HCT116 (cell line): ENCODE data around the gene VTI1A. TPM values are rescaled to one million over a fixed set of nuclear protein-coding genes. Genes with fewer than 3 reads are reported as not detected.

Experiments used
- ATAC-seq: fragments of 200-7000 bp; cut with Tn5 transposase; 2 replicates; pipeline ENCODE4 v1.9.1; 2020; ENCODE audit warnings: mild to moderate bottlenecking, moderate library complexity
- BruUV-seq: library from RNA; stranded (reverse); fragments of 400-500 nt; replicated peaks from 2 replicates; lab custom pipeline; 2021; lab: Mats Ljungman, UMichigan
- CTCF ChIA-PET: fragments of 300-600 bp; sonication (Branson Sonifier 250); formaldehyde crosslinking; loops from one replicate; lab custom pipeline; 2021; ENCODE audit warnings: antibody characterized with exemption; lab: Charles Lee
- POLR2A ChIA-PET: fragments of 300-600, 350-600 bp; sonication (Branson Sonifier 250); formaldehyde crosslinking; loops from one replicate; lab custom pipeline; 2021; ENCODE audit warnings: antibody characterized with exemption; lab: Charles Lee
- RAD21 ChIA-PET, 2 experiments: fragments of 300-600 bp; sonication (Branson Sonifier 250); formaldehyde crosslinking; loops; one replicate each; lab custom pipeline; 2023; ENCODE audit warnings: low total read pairs in 2 of 2; ENCODE audit not compliant: uncharacterized antibody in 2 of 2, unreplicated experiment in 2 of 2, low non-redundant PET in 1 of 2; lab: Charles Lee
- DNase-seq: peaks from one replicate; pipeline ENCODE4 v3.0.0-alpha.2; 2010; ENCODE audit warnings: low read depth, low spot score
- H2AFZ ChIP-seq: fragments of 200-600 bp; shearing (Covaris generic), sonication (generic); 2 replicates; pipeline ENCODE4 v1.6.1; 2017; ENCODE audit warnings: low read depth, mixed run types, mixed read lengths, antibody characterized with exemption, low read length; ENCODE audit not compliant: poor library complexity, severe bottlenecking
- H3K27ac ChIP-seq: 2 replicates; pipeline ENCODE4 v1.5.1; 2012; ENCODE audit warnings: low read depth, low read length
- H3K27me3 ChIP-seq: fragments of 200-600 bp; sonication (generic); 2 replicates; pipeline ENCODE4 v1.6.1; 2016; ENCODE audit warnings: mixed run types, low read length, mixed read lengths; ENCODE audit not compliant: insufficient read depth
- H3K36me3 ChIP-seq, 2 experiments: fragments of 200-500 bp in 1 of 2; fragments of 200-600 bp in 1 of 2; sonication (Bioruptor generic) in 1 of 2; sonication (generic) in 1 of 2; 2 replicates each; pipeline versions ENCODE4 v1.5.1 to v1.6.1; 2014 to 2016; ENCODE audit warnings: low read length in 2 of 2, inconsistent platforms in 1 of 2, mixed read lengths in 1 of 2, mixed run types in 1 of 2; ENCODE audit not compliant: insufficient read depth in 2 of 2, control insufficient read depth in 1 of 2
- H3K4me1 ChIP-seq, 2 experiments: fragments of 200-600 bp in 1 of 2; sonication (generic) in 1 of 2; 2 replicates each; pipeline versions ENCODE4 v1.5.1 to v1.6.1; 2012 to 2017; ENCODE audit warnings: low read length in 2 of 2, inconsistent platforms in 1 of 2, mild to moderate bottlenecking in 1 of 2, mixed read lengths in 1 of 2, mixed run types in 1 of 2, moderate library complexity in 1 of 2; ENCODE audit not compliant: insufficient read depth in 2 of 2, control insufficient read depth in 1 of 2
- H3K4me2 ChIP-seq: fragments of 200-600 bp; sonication (generic); 2 replicates; pipeline ENCODE4 v1.6.1; 2017; ENCODE audit warnings: mixed run types, low read length, mixed read lengths
- H3K4me3 ChIP-seq, 2 experiments: fragments of 200-600 bp in 1 of 2; sonication (generic) in 1 of 2; replicated peaks in 1 of 2; 2 replicates each; pipeline ENCODE4 v1.5.1; 2011 to 2016; ENCODE audit warnings: low read length in 2 of 2, control low read depth in 1 of 2, low read depth in 1 of 2, mild to moderate bottlenecking in 1 of 2, mixed read lengths in 1 of 2, mixed run types in 1 of 2
- H3K79me2 ChIP-seq: fragments of 200-600 bp; sonication (generic); 2 replicates; pipeline ENCODE4 v1.6.1; 2017; ENCODE audit warnings: mild to moderate bottlenecking, mixed run types, low read length, moderate library complexity, mixed read lengths; ENCODE audit not compliant: insufficient read depth
- H3K9ac ChIP-seq: fragments of 200-600 bp; sonication (generic); 2 replicates; pipeline ENCODE4 v1.6.1; 2016; ENCODE audit warnings: low read length, mixed read lengths
- H3K9me2 ChIP-seq: fragments of 200-600 bp; sonication (generic), shearing (Covaris generic); 2 replicates; pipeline ENCODE4 v1.6.1; 2017; ENCODE audit warnings: mixed run types, mild to moderate bottlenecking, moderate library complexity; ENCODE audit not compliant: insufficient read depth
- H3K9me3 ChIP-seq, 2 experiments: fragments of 200-500 bp in 1 of 2; fragments of 200-600 bp in 1 of 2; sonication (Bioruptor generic) in 1 of 2; sonication (generic) in 1 of 2; 2 replicates each; pipeline ENCODE4 v1.6.1; 2014 to 2017; ENCODE audit warnings: low read length in 2 of 2, mixed read lengths in 2 of 2, inconsistent platforms in 1 of 2, low read depth in 1 of 2, mild to moderate bottlenecking in 1 of 2, mixed run types in 1 of 2, moderate library complexity in 1 of 2; ENCODE audit not compliant: control insufficient read depth in 1 of 2, insufficient read depth in 1 of 2
- H4K20me1 ChIP-seq: fragments of 200-600 bp; sonication (generic), shearing (Covaris generic); 2 replicates; pipeline ENCODE4 v1.6.1; 2017; ENCODE audit warnings: mixed run types, mild to moderate bottlenecking, moderate library complexity; ENCODE audit not compliant: insufficient read depth
- ATF3 ChIP-seq: IDR thresholded peaks from 2 replicates; pipeline ENCODE4 v1.6.1; 2012
- CBX3 ChIP-seq: IDR thresholded peaks from 2 replicates; pipeline ENCODE4 v1.6.1; 2012; ENCODE audit warnings: low read depth
- CEBPB ChIP-seq: IDR thresholded peaks from 2 replicates; pipeline ENCODE4 v1.6.1; 2012; ENCODE audit warnings: low read depth
- EGR1 ChIP-seq: IDR thresholded peaks from 2 replicates; pipeline ENCODE4 v1.6.1; 2012; ENCODE audit warnings: low read depth
- FOSL1 ChIP-seq: IDR thresholded peaks from 2 replicates; pipeline ENCODE4 v1.6.1; 2012; ENCODE audit warnings: low read depth
- MAX ChIP-seq: IDR thresholded peaks from 2 replicates; pipeline ENCODE4 v1.6.1; 2012
- POLR2A ChIP-seq: IDR thresholded peaks from 2 replicates; pipeline ENCODE4 v1.7.0; 2011; ENCODE audit warnings: borderline replicate concordance; ENCODE audit not compliant: insufficient read depth, insufficient read length; ENCODE audit errors: extremely low read depth
- SIN3A ChIP-seq: IDR thresholded peaks from 2 replicates; pipeline ENCODE4 v1.6.1; 2012; ENCODE audit warnings: low read depth
- TCF7L2 ChIP-seq: IDR thresholded peaks from 2 replicates; pipeline ENCODE4 v1.7.0; 2011; ENCODE audit warnings: borderline replicate concordance, inconsistent platforms; ENCODE audit not compliant: insufficient read depth, insufficient read length; ENCODE audit errors: extremely low read depth
- YY1 ChIP-seq: IDR thresholded peaks from 2 replicates; pipeline ENCODE4 v1.6.1; 2011; ENCODE audit warnings: low read length, low read depth, moderate library complexity, mild to moderate bottlenecking; ENCODE audit not compliant: insufficient replicate concordance; ENCODE audit errors: extremely low read depth
- ZFX ChIP-seq: fragments of 450-650 bp; IDR thresholded peaks from 2 replicates; pipeline ENCODE4 v1.6.1; 2017
- ZNF274 ChIP-seq: fragments of 200-500 bp; sonication (Bioruptor generic); IDR thresholded peaks from 2 replicates; pipeline ENCODE4 v1.6.1; 2014; ENCODE audit warnings: mild to moderate bottlenecking, low read depth, low read length, inconsistent platforms
- intact Hi-C: fragments of 100-400 bp; cut with micrococcal nuclease; formaldehyde crosslinking; loops from 2 replicates; pipeline ENCODE4 v1.10.0; 2022
- total RNA-seq: library from RNA; stranded (reverse); gene quantifications from one replicate; pipeline ENCODE4 v1.2.1, GENCODE V29; 2021; ENCODE audit not compliant: unreplicated experiment
- TF ChIP-seq, protein P1 (sequence below): IDR thresholded peaks from 2 replicates; pipeline ENCODE4 v1.6.1; 2012; ENCODE audit warnings: low read depth

VTI1A gene
- total RNA-seq, 1 experiment from 2014 or later = 80.7 TPM

GRCh38 chr10:112792487-112793201 is 345.6 kb downstream of the VTI1A start:
- BruUV-seq = no TSS peak
- TF ChIP-seq FOSL1 (no peak), CEBPB (peak; percentile 41; the same call in 1 of the 2 replicates), ATF3 (0 out of 2 replicates have a peak, but pooled peaks have one; percentile 23), MAX (no peak)
- ChIA-PET POLR2A (no interaction called here), RAD21 (no interaction called here), CTCF (no interaction called here)
- DNase-seq (no peak), ATAC-seq (no peak; the same call in 1 of the 2 replicates)
- Histone ChIP-seq H3K4me3 (no peak overlapping the region), H3K4me2 (no peak overlapping the region), H4K20me1 (peaks cover 6% of the 10 kb centered on the region; the same call in 1 of the 2 replicates), H3K79me2 (no peaks in the 10 kb centered on the region), H2AFZ (no peak overlapping the region), H3K9me3 (no peaks in the 10 kb centered on the region), H3K4me1 (peaks cover 9 to 13% of the 10 kb centered on the region in 2 experiments; a peak in 2 of 4 replicates), H3K9me2 (no peaks in the 10 kb centered on the region), H3K27me3 (no peaks in the 10 kb centered on the region), H3K36me3 (no peaks in the 10 kb centered on the region; a peak in 1 of 4 replicates), H3K27ac (peak overlapping the region; percentile 6; the same call in 1 of the 2 replicates), H3K9ac (no peak overlapping the region)
- intact Hi-C loops = no loop called here

DNA sequence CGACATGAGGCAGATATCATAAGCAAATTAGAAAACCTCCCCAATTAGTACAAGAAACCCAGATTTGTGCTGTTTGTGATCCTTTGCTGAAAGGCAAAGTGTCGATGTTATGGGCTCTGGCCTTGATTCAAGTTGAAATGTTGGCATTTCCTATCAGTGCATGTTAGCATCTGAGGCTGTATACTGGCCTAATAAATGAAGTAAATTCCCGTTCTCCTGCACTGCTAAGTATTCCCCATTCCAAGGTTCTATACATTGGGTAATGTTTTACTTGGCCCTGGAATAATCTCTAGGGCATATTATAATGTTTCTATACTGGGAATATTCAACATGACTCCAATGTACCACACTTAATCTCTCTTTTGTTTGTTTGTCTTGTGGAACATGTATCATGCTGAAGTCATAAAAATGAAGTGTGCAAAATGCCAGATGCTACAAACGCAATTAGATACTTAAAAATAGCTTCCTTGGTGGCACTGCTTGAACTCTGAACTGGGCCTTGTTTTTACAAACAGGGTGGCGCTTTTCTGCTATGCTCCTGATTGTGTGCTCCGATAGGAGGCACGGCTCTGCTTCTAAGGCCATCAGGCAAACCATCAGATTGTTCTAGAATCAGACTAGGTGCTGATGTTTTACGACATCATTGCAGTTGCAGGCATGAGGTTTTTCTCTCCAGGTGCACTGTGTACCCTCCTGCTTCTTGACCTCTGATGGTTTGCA is 346.3 kb downstream of the VTI1A start:
- no peaks in the 10 kb centered on the region for H3K9me3 ChIP-seq
- H3K27ac ChIP-seq = peak overlapping the region; percentile 6; the same call in 1 of the 2 replicates
- intact Hi-C loops = no loop called here
- POLR2A ChIA-PET = no interaction called here
- peaks cover 9 to 13% of the 10 kb centered on the region in 2 experiments; a peak in 2 of 4 replicates for H3K4me1 ChIP-seq
- no peak for ATAC-seq
- H4K20me1 ChIP-seq = peaks cover 6% of the 10 kb centered on the region; the same call in 1 of the 2 replicates
- H3K4me3 ChIP-seq = no peak overlapping the region
- no TSS peak for BruUV-seq
- H3K9me2 ChIP-seq = no peaks in the 10 kb centered on the region
- no peaks in the 10 kb centered on the region; a peak in 1 of 4 replicates for H3K36me3 ChIP-seq
- CTCF ChIA-PET = no interaction called here
- no peak overlapping the region for H2AFZ ChIP-seq
- H3K27me3 ChIP-seq = no peaks in the 10 kb centered on the region
- DNase-seq = no peak
- no peak overlapping the region for H3K9ac ChIP-seq
- no peaks in the 10 kb centered on the region for H3K79me2 ChIP-seq
- no peak overlapping the region for H3K4me2 ChIP-seq
- RAD21 ChIA-PET = no interaction called here
- no peak for TF ChIP-seq TCF7L2
- no peak for TF ChIP-seq EGR1
- TF ChIP-seq, protein P1, sequence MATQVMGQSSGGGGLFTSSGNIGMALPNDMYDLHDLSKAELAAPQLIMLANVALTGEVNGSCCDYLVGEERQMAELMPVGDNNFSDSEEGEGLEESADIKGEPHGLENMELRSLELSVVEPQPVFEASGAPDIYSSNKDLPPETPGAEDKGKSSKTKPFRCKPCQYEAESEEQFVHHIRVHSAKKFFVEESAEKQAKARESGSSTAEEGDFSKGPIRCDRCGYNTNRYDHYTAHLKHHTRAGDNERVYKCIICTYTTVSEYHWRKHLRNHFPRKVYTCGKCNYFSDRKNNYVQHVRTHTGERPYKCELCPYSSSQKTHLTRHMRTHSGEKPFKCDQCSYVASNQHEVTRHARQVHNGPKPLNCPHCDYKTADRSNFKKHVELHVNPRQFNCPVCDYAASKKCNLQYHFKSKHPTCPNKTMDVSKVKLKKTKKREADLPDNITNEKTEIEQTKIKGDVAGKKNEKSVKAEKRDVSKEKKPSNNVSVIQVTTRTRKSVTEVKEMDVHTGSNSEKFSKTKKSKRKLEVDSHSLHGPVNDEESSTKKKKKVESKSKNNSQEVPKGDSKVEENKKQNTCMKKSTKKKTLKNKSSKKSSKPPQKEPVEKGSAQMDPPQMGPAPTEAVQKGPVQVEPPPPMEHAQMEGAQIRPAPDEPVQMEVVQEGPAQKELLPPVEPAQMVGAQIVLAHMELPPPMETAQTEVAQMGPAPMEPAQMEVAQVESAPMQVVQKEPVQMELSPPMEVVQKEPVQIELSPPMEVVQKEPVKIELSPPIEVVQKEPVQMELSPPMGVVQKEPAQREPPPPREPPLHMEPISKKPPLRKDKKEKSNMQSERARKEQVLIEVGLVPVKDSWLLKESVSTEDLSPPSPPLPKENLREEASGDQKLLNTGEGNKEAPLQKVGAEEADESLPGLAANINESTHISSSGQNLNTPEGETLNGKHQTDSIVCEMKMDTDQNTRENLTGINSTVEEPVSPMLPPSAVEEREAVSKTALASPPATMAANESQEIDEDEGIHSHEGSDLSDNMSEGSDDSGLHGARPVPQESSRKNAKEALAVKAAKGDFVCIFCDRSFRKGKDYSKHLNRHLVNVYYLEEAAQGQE = no peak
- TF ChIP-seq SIN3A = no peak
- no peak for TF ChIP-seq ATF3
- no peak for TF ChIP-seq ZNF274
- no peak for TF ChIP-seq POLR2A
- TF ChIP-seq CBX3 = no peak
- no peak for TF ChIP-seq CEBPB
- TF ChIP-seq ZFX = no peak
- no peak for TF ChIP-seq YY1
